ENCODE results near the gene MX2. TPM values are rescaled to one million over a fixed set of nuclear protein-coding genes. Genes with fewer than 3 reads are reported as not detected.

Gene MX2
- total RNA-seq, 3 donors from 2014 or later = 6.1 to 7.6 (median 7.4) TPM

- peaks cover 88% of the 10 kb centered on the region for H3K4me1 Mint-ChIP-seq (ENCODE audit: low read depth)
- H3K27me3 Mint-ChIP-seq (ENCODE audit: low read depth) = no peaks in the 10 kb centered on the region
- ATAC-seq (no peak), DNase-seq (no peak)
- H3K36me3 Mint-ChIP-seq (ENCODE audit: insufficient read depth) = peaks cover 28% of the 10 kb centered on the region
- H3K4me3 Mint-ChIP-seq = no peak overlapping the region
- H3K9me3 Mint-ChIP-seq = no peaks in the 10 kb centered on the region
These were observed 3.7 kb downstream of the MX2 start for GRCh38 chr21:41365377-41366107.

- ATAC-seq (no peak), DNase-seq (no peak)
- no peaks in the 10 kb centered on the region for H3K27me3 Mint-ChIP-seq (ENCODE audit: low read depth)
- peaks cover 89% of the 10 kb centered on the region for H3K4me1 Mint-ChIP-seq (ENCODE audit: low read depth)
- peaks cover 32% of the 10 kb centered on the region for H3K36me3 Mint-ChIP-seq (ENCODE audit: insufficient read depth)
- H3K9me3 Mint-ChIP-seq = no peaks in the 10 kb centered on the region
- H3K4me3 Mint-ChIP-seq = no peak overlapping the region
These were observed 4.8 kb downstream of the MX2 start for GRCh38 chr21:41366522-41367151.

GRCh38 chr21:41367301-41367944 is 5.6 kb downstream of the MX2 start:
- Mint-ChIP-seq H3K4me3 (no peak overlapping the region), H3K4me1 (ENCODE audit: low read depth) (peaks cover 87% of the 10 kb centered on the region), H3K9me3 (no peaks in the 10 kb centered on the region), H3K36me3 (ENCODE audit: insufficient read depth) (peaks cover 32% of the 10 kb centered on the region), H3K27me3 (ENCODE audit: low read depth) (no peaks in the 10 kb centered on the region)
- ATAC-seq (no peak), DNase-seq (no peak)

GRCh38 chr21:41367945-41368734 is 6.3 kb downstream of the MX2 start:
- no peak for ATAC-seq
- Mint-ChIP-seq H3K27me3 (ENCODE audit: low read depth) (no peaks in the 10 kb centered on the region), H3K4me1 (ENCODE audit: low read depth) (peaks cover 82% of the 10 kb centered on the region), H3K4me3 (no peak overlapping the region), H3K9me3 (no peaks in the 10 kb centered on the region), H3K36me3 (ENCODE audit: insufficient read depth) (peaks cover 32% of the 10 kb centered on the region)
- no peak for DNase-seq

GRCh38 chr21:41368735-41369104 is 6.9 kb downstream of the MX2 start:
- H3K4me1 Mint-ChIP-seq (ENCODE audit: low read depth) = peaks cover 82% of the 10 kb centered on the region
- ATAC-seq (no peak), DNase-seq (no peak)
- no peaks in the 10 kb centered on the region for H3K9me3 Mint-ChIP-seq
- H3K4me3 Mint-ChIP-seq = peak overlapping the region; percentile 74
- no peaks in the 10 kb centered on the region for H3K27me3 Mint-ChIP-seq (ENCODE audit: low read depth)
- peaks cover 32% of the 10 kb centered on the region for H3K36me3 Mint-ChIP-seq (ENCODE audit: insufficient read depth)

- no peaks in the 10 kb centered on the region for H3K27me3 Mint-ChIP-seq (ENCODE audit: low read depth)
- H3K9me3 Mint-ChIP-seq = no peaks in the 10 kb centered on the region
- peak overlapping the region; percentile 74 for H3K4me3 Mint-ChIP-seq
- ATAC-seq (peak; percentile 76 to 81), DNase-seq (peak; percentile 24)
- H3K4me1 Mint-ChIP-seq (ENCODE audit: low read depth) = peaks cover 76% of the 10 kb centered on the region
- peaks cover 33% of the 10 kb centered on the region for H3K36me3 Mint-ChIP-seq (ENCODE audit: insufficient read depth)
These were observed 7.5 kb downstream of the MX2 start for GRCh38 chr21:41369105-41369919.

GRCh38 chr21:41369920-41370839 is 8.4 kb downstream of the MX2 start:
- ATAC-seq (peak; percentile 27 to 47), DNase-seq (no peak)
- Mint-ChIP-seq H3K9me3 (no peaks in the 10 kb centered on the region), H3K27me3 (ENCODE audit: low read depth) (no peaks in the 10 kb centered on the region), H3K4me1 (ENCODE audit: low read depth) (peaks cover 73% of the 10 kb centered on the region), H3K4me3 (peak overlapping the region; percentile 74), H3K36me3 (ENCODE audit: insufficient read depth) (peaks cover 33% of the 10 kb centered on the region)

GRCh38 chr21:41370840-41371684 is 9.2 kb downstream of the MX2 start:
- peak overlapping the region; percentile 74 for H3K4me3 Mint-ChIP-seq
- no peaks in the 10 kb centered on the region for H3K27me3 Mint-ChIP-seq (ENCODE audit: low read depth)
- DNase-seq (no peak), ATAC-seq (no peak)
- H3K36me3 Mint-ChIP-seq (ENCODE audit: insufficient read depth) = peaks cover 28% of the 10 kb centered on the region
- no peaks in the 10 kb centered on the region for H3K9me3 Mint-ChIP-seq
- peaks cover 69% of the 10 kb centered on the region for H3K4me1 Mint-ChIP-seq (ENCODE audit: low read depth)

- Mint-ChIP-seq H3K36me3 (ENCODE audit: insufficient read depth) (peaks cover 25% of the 10 kb centered on the region), H3K27me3 (ENCODE audit: low read depth) (no peaks in the 10 kb centered on the region), H3K9me3 (no peaks in the 10 kb centered on the region), H3K4me3 (no peak overlapping the region), H3K4me1 (ENCODE audit: low read depth) (peaks cover 64% of the 10 kb centered on the region)
- ATAC-seq (no peak), DNase-seq (no peak)
These were observed 9.8 kb downstream of the MX2 start for GRCh38 chr21:41371685-41372030.

GRCh38 chr21:41373253-41373652 is 11.4 kb downstream of the MX2 start:
- H3K4me3 Mint-ChIP-seq = no peak overlapping the region
- H3K36me3 Mint-ChIP-seq (ENCODE audit: insufficient read depth) = peaks cover 26% of the 10 kb centered on the region
- H3K9me3 Mint-ChIP-seq = no peaks in the 10 kb centered on the region
- H3K4me1 Mint-ChIP-seq (ENCODE audit: low read depth) = peaks cover 52% of the 10 kb centered on the region
- DNase-seq (no peak), ATAC-seq (no peak)
- no peaks in the 10 kb centered on the region for H3K27me3 Mint-ChIP-seq (ENCODE audit: low read depth)

- H3K36me3 Mint-ChIP-seq (ENCODE audit: insufficient read depth) = peaks cover 25% of the 10 kb centered on the region
- ATAC-seq (no peak), DNase-seq (no peak)
- peaks cover 47% of the 10 kb centered on the region for H3K4me1 Mint-ChIP-seq (ENCODE audit: low read depth)
- no peaks in the 10 kb centered on the region for H3K27me3 Mint-ChIP-seq (ENCODE audit: low read depth)
- no peaks in the 10 kb centered on the region for H3K9me3 Mint-ChIP-seq
- H3K4me3 Mint-ChIP-seq = no peak overlapping the region
These were observed 11.9 kb downstream of the MX2 start for GRCh38 chr21:41373763-41374162.

- no peak for ATAC-seq
- peaks cover 42% of the 10 kb centered on the region for H3K4me1 Mint-ChIP-seq (ENCODE audit: low read depth)
- no peaks in the 10 kb centered on the region for H3K27me3 Mint-ChIP-seq (ENCODE audit: low read depth)
- DNase-seq = no peak
- peaks cover 25% of the 10 kb centered on the region for H3K36me3 Mint-ChIP-seq (ENCODE audit: insufficient read depth)
- H3K9me3 Mint-ChIP-seq = no peaks in the 10 kb centered on the region
- H3K4me3 Mint-ChIP-seq = no peak overlapping the region
These were observed 12.4 kb downstream of the MX2 start for GRCh38 chr21:41374177-41374712.

All from activated T-cell treated with anti-CD3 and anti-CD28 coated beads, Interleukin-2, amount 50 U/mL, for 4 hours (primary cell).